NCI-H2171 (cell line): ENCODE measurements around the gene PARM1.

Experiments
- DNase-seq: peaks from one replicate; lab custom pipeline; 2025; lab: John Stamatoyannopoulos, UW

Gene PARM1

GRCh38 chr4:74932832-74933561 lies at the start of gene PARM1:
PARM1 (plus strand) TSS chr4:74933116; CDS start chr4:74933328, 212 bp downstream.
- DNase-seq = peak; percentile 26

- DNase-seq = no peak
These were observed 48.6 kb upstream of the PARM1 start for GRCh38 chr4:74884266-74884665.

DNA sequence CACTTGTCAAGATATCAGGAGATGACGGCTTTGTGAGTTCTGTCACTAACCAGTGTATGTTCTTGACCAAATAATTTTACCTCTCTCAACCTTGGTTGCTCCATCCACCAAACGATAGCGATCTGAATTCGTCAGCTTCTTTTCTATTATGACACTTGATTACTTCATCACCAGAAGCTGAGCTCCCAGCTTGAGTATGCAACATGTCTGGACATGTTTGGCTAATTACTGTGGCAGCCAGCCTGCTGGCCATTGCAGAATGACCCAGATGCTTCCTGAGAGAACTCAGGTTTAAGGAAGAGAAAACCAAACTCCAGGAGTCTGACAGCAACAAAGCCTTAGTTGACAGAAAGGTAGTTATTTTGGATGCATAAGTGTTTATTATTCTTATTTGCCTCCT lies 46.4 kb upstream of the PARM1 start:
- no peak for DNase-seq

DNA sequence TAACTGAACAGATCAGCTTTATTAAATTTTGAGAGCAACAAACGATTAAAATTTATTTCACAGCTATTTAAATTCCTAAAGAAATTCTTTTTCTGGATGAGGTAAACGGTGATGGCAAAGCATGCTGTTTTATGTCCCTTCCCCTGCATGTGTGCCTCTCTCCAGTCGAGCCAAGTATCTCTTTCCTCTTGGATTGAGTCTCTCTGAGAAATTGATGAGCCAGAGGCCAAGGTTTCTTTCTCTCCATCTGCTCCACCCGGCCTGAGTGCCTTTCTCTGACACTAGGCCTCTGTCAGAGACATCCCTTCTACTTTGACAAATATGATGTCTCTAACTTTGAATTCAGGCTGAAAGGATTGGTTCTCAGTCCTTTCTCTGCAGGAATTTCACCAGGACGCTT lies 42.6 kb upstream of the PARM1 start:
- no peak for DNase-seq

- DNase-seq = no peak
These were observed 41.9 kb upstream of the PARM1 start for GRCh38 chr4:74891037-74891436.

GRCh38 chr4:74893171-74893570 lies 39.7 kb upstream of the PARM1 start:
- no peak for DNase-seq

DNA sequence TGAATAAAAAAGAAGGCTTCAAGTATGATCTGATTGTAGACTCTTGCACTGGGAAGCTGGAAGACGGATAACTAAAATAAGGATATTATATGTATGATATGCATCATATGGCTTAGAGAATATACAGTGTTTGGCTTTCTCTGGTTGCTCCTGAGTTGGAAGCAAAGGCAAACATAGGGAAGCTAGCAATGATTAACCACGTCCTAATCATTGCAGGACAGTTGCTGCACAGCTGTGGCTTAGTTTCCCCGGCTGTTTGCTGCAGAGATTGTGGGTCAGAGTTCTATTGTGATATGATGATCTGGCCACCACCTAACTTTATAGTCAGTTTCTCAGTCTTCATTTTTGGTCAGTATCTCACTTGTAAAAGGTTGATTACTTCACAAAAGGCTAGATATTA lies 36.3 kb upstream of the PARM1 start:
- no peak for DNase-seq

DNA sequence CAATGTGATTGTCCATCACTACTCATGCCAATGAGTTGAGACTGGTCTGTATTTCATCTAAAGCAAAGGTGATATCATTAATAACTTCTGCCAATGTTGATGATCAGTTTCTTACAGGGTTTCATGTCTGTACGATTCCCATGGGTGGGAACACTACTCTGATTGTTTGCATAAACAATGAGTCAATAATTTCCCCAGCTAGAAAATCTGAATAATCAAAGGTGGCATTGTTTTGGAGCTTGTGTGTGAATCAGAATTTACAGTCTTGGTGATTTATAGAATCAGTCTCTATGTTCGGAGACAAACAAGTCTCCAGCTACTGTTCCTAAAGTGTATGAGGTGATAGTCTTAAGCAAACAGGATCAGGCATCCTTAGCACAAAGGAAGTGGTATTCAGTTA lies 35.5 kb upstream of the PARM1 start:
- DNase-seq = no peak

DNA sequence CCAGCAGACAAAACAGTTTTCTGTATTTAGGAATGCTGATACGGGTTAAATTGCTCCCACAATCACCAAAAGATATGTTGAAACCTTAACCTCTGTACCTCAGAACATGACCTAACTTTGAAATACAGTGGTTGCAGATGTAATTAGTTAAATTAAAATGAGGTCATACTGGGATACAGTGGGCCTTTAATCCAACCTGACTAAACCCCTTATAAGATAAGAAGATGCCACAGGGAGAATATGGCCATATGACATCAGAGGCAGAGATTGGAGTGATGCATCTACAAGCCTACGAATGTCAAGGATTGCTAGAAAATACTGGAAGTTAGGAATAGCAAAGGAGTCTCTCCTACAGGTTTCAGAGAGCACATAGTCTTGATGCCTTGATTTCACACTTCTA lies 32.1 kb upstream of the PARM1 start:
- DNase-seq = no peak

GRCh38 chr4:74904509-74905065 lies 28.3 kb upstream of the PARM1 start:
- no peak for DNase-seq

DNA sequence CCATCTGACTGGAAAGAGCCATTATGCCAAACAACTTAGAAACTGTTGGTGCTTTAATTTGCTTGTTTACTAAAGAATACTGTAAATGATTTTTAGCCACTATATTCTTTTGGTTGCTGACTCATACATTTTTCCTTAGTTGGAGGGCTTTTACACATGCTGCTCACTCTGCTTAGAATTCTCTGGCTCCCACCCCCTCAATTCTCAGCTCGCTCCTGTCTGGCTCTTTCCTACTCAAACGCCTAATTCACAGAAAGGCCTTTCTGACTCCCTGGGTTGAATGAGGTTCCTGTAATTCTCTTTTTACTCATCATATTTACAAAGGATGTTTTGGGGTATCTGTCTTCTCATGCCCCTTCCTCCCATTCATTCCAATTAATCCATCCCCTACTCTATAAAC lies 26.1 kb upstream of the PARM1 start:
- DNase-seq = no peak

DNA sequence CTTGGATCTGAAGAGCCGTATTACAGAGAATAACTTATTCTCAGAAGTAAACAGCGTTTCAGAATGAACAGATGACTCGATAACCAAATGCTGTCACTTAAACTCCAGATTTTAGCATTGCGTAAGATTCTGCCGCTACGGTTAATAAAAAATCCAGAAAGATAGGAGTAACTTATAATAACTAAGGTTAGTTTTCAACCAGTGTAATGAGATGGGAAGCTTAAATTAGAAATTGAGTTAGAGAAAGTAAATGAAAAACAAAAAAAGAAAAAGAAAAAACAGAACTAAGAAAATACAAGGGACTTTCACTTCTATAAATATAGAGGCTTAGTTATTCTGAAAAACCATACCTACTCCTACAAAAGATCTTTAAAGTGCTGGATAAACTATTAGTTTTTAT lies 13.1 kb upstream of the PARM1 start:
- DNase-seq = no peak

DNA sequence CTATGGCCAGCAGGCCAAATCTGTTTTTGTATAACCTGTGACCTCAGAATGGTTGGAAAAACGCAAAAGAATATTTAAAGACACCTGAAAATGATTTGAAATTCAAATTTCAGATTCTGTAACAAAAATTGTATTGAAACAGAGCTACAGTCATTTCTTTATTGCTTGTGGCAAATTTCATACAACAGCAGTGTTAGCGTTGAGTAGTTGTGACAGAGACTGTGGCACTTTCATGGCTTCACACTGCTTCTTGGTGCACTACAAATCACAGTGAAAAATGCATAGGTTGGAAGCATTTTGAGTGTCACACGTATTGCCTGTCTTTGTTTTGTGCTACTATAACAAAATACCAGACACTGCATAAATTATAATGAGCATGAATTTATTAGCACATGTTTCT lies 12.2 kb upstream of the PARM1 start:
- no peak for DNase-seq

- DNase-seq = no peak
These were observed 11.4 kb upstream of the PARM1 start for GRCh38 chr4:74921490-74921889.

GRCh38 chr4:74926007-74926406 lies 6.9 kb upstream of the PARM1 start:
- DNase-seq = no peak

DNA sequence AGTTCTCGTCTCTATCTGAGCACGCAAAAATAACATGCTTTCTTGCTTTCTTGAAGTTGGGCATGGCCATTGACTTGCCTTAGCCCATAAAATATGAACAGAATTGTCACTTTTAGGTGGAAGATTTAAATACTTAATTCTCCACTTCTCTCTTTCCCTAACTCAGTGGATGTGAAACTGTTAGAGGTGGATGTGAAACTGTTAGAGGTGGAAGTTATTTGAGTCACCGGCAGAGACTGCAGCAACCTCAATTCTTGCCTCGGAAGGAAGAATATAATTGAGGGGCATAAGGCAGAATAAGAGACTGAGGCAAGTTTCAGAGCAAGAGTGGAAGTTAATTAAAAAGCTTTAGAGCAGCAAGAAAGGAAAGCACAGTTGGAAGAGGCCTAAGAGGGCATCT lies 2.8 kb upstream of the PARM1 start:
- DNase-seq = no peak

DNA sequence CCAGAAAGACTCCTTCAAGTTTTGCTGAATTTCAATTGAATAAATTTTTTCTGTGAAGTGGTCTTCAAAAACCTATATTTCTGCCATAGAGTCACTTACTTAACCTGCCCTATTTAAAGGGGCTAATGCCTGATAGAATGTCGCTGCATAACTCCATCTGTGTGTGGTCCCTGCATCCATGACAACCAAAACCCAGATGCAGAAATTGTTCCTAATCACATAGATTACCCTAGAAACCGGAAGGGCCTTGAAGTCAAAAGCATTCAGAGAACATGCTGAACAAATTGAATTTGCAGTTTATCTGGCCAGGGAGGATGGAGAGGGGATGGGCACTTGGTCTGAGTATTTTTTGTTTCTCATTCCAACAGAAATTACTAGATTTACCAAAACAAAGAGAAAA lies 1.5 kb upstream of the PARM1 start:
- no peak for DNase-seq

GRCh38 chr4:74932010-74932409 lies 906 bp upstream of the PARM1 start:
- DNase-seq = no peak

GRCh38 chr4:74933562-74934015 lies 673 bp downstream of the PARM1 start:
- no peak for DNase-seq

- no peak for DNase-seq
These were observed 1.3 kb downstream of the PARM1 start for GRCh38 chr4:74934016-74934831.

DNA sequence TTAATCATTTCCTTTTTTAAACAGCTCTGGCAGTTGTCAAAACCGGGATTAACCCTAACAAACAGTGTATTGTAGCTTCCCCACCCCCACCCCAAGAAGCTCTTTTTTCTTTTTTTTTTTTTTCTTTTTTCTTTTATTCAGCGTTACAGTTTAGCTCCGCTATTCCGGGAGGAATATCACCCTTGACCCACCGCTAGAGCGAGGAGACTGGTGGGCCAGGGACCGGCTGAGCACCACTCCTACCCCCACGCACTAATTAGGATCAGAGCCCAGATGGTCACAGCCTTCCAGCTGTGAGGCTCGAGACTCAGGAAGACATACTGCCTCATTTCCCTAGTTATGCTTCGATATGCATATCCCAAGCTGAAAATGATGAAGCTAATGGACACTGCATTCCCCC lies 2.0 kb downstream of the PARM1 start:
- no peak for DNase-seq

DNA sequence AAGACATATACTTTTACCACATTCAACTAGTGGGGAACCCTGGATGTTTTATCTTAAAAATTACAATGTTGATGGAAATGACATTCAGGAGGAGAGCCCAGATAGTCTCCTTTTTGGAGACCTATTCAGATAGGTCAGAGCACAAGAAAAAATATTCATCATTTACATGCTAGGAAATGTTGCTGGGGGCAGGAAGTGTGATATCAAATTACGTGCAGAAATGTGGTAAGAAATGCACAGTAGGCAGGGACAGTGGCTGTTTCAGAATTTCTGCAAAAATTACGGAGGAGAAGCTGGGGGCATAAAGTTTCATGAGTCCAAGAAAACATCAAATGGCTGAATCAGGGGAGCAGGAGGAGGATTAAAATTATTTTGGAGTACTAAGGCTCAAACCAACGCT lies 8.2 kb downstream of the PARM1 start:
- DNase-seq = no peak

DNA sequence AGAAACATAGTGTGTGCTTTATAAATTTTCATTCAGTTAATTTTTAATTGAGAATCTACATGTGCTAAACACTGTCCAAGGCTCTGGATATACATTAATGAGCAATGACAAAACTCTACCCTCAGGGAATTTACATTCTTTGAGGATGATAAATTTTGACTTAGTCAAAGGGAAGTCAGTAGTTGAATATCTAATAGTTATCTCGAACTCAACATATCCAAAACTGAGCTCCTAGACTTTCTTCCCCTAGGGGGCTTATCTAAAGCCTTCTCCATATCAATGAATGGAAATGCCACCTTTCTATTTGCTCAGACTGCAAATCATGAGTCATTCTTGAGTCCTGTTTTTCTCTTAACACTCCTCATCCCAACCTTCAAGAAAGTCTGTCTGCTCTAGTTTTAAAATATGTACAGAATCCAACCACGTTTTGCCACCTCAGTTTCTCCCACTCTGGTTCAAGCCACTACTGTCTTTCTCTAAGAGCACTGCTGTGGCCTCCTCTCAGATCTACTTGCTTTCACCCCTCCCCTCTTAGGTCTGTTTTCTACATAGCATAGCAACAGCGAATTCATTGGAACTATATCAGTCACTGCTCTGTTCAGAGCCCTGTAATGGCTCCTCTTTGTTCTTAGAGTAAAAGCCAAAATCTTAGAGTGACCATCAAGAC lies 9.5 kb downstream of the PARM1 start:
- DNase-seq = no peak
